Fibroblast of upper back skin (primary cell): ENCODE results near the gene PTPRM.

Experiments
- DNase-seq: peaks from one replicate; pipeline ENCODE4 v3.0.0-alpha.2; 2013

The PTPRM gene

GRCh38 chr18:8379187-8379941 is 812.2 kb downstream of the PTPRM start:
- DNase-seq: no peak

- DNase-seq: no peak
Observed at GRCh38 chr18:8380006-8380405, 812.9 kb downstream of the PTPRM start.

- peak; percentile 31 for DNase-seq
Observed at GRCh38 chr18:8380926-8381325, 813.8 kb downstream of the PTPRM start.

GRCh38 chr18:8381821-8382459 is 814.8 kb downstream of the PTPRM start:
- peak; percentile 65 for DNase-seq

GRCh38 chr18:8385400-8385799 is 818.3 kb downstream of the PTPRM start:
- no peak for DNase-seq

GRCh38 chr18:8386669-8387380 is 819.7 kb downstream of the PTPRM start:
- DNase-seq: no peak

- peak; percentile 73 for DNase-seq
Observed at GRCh38 chr18:8389391-8390340, 822.5 kb downstream of the PTPRM start.

- no peak for DNase-seq
Observed at GRCh38 chr18:8391068-8391467, 824.0 kb downstream of the PTPRM start.

GRCh38 chr18:8396254-8396653 is 829.1 kb downstream of the PTPRM start:
- no peak for DNase-seq

GRCh38 chr18:8397034-8397433 is 829.9 kb downstream of the PTPRM start:
- no peak for DNase-seq

GRCh38 chr18:8399138-8399537 is 832.0 kb downstream of the PTPRM start:
- no peak for DNase-seq

GRCh38 chr18:8400193-8400752 is 833.2 kb downstream of the PTPRM start:
- DNase-seq: no peak

- DNase-seq: no peak
Observed at GRCh38 chr18:8400825-8401224, 833.7 kb downstream of the PTPRM start.

GRCh38 chr18:8401606-8402005 is 834.5 kb downstream of the PTPRM start:
- DNase-seq: no peak

GRCh38 chr18:8402237-8402636 is 835.1 kb downstream of the PTPRM start:
- no peak for DNase-seq

- DNase-seq: no peak
Observed at GRCh38 chr18:8403713-8404112, 836.6 kb downstream of the PTPRM start.

- no peak for DNase-seq
Observed at GRCh38 chr18:8406186-8406867, 839.2 kb downstream of the PTPRM start.

- DNase-seq: no peak
Observed at GRCh38 chr18:8406868-8407250, 839.7 kb downstream of the PTPRM start.

GRCh38 chr18:8409151-8409550 is 842.0 kb downstream of the PTPRM start:
- no peak for DNase-seq

- DNase-seq: no peak
Observed at GRCh38 chr18:8411492-8411891, 844.4 kb downstream of the PTPRM start.

- no peak for DNase-seq
Observed at GRCh38 chr18:8412117-8412516, 845.0 kb downstream of the PTPRM start.

GRCh38 chr18:8413189-8413588 is 846.1 kb downstream of the PTPRM start:
- no peak for DNase-seq
